NK-92 (cell line): Measurements from ENCODE around the gene CYP2W1.

ENCODE experiments used
- DNase-seq: peaks from one replicate; lab custom pipeline; 2025; ENCODE audit not compliant: unreplicated experiment; lab: John Stamatoyannopoulos, UW

CYP2W1 gene

DNA sequence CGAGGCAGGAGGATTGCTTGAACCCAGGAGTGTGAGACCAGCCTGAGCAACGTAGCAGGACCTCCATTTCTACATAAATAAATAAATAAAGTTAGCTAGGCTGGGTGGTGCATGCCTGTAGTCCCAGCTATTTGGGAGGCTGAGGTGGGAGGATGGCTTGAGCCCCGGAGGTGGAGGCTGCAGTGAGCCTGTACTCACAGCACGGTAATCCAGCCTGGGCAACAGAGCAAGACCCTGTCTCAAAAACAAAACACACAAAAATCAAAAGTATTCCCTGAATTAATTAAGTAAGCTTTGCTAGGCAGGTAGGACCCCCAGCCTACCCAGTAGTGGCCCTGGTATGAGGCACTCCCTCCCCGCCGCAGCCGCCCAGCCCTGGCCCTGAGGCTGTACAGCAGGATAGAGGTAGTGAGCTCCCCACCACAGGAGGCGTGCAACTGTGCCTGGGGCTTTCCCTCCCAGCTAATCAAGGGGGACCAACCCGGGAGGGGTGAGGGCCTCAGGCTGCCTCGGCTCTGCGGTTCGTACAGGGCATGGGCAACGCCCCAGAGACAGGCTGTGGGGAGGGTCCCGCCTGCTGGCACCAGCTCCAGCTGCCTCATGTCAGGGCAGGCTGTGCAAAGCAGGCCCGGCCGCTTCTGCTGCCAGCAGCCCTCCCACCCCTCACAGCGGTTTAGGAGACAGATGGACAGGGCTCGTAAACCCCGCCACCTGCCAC, 1.0 kb upstream of the CYP2W1 start:
- no peak for DNase-seq

DNA sequence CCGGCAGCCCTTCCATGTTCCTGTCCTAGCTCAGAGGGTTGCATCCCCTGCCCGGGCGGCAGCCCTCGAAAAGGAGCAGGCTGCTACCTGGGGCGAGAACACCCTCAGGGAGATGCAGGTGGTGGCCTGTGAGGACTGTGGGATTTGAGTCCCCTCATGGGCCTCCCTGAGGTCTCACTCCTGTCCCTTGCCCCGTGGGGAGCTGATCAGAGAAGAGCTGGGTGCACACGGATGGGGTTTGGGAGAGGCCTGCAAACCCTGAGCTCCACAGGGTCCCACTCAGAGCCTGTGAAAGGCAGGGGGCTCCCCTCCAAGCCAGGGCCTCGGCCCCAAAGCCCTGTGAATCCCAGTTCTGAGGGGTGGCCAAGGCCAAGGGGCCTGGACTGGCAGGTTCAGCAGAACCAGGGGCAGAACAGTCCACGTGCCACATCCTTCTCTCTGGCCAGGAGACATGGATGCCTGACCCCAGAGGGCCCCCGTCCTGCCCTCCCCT, 424 bp upstream of the CYP2W1 start:
- no peak for DNase-seq

DNA sequence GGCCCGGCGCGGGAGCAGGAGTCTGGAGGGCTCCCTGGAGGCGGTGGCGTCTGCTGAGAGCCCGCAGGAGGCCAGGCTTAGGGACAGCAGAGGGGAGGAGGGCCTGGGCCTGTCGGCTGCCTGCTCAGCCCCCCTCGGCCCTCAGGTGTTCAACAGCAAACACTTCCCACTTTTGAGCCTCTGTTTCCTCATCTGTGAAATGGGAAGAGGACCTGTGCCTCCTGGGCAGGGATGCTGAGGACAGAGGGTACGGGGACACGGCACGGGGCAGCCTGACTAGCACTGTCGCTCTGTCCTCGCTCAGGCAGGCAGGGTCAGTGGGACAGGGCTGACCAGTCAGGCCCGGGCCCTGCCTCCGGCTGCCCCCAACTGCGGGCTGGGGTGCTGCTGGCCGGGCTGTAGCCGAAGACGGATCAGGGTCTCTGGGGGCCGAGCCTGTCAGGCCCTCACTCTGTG, 663 bp downstream of the CYP2W1 start:
- DNase-seq = no peak

DNA sequence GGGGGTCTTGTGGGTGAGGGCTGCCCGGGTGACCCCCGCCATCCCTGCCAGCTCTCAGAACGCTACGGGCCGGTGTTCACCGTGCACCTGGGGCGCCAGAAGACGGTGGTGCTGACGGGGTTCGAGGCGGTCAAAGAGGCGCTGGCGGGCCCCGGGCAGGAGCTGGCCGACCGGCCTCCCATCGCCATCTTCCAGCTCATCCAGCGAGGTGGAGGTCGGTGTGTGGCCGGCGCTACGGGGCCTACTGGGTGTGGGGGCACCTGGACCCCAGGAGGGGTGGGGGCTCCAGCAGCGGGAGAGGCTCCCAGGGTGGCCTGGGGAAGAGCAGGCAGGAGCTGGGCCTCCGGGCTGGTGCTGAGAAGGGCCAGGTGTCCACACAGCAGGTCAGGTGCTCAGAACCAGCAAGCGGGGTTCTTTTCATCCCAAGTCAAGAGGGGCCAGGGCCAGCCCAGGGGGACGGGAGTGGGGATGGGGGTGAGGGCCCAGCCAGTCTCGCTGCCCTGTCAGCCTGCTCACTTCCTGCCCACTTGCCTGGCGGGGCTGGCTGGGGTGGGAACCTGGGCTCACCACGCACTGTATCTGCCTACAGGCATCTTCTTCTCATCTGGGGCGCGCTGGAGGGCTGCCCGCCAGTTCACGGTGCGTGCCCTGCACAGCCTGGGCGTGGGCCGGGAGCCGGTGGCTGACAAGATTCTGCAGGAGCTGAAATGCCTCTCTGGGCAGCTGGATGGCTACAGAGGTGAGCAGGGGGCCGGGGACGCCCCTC, 1.6 kb downstream of the CYP2W1 start:
- DNase-seq = no peak

DNA sequence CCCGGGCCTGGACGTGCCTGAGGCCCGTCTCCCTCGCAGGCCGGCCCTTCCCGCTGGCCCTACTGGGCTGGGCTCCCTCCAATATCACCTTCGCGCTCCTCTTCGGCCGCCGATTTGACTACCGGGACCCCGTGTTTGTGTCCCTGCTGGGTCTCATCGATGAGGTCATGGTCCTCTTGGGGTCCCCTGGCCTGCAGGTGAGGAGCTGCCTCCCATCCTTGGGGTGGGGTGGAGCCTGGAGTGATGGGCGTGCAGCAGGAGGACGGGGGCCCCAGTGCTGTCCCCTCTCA, 2.1 kb downstream of the CYP2W1 start:
- no peak for DNase-seq

DNA sequence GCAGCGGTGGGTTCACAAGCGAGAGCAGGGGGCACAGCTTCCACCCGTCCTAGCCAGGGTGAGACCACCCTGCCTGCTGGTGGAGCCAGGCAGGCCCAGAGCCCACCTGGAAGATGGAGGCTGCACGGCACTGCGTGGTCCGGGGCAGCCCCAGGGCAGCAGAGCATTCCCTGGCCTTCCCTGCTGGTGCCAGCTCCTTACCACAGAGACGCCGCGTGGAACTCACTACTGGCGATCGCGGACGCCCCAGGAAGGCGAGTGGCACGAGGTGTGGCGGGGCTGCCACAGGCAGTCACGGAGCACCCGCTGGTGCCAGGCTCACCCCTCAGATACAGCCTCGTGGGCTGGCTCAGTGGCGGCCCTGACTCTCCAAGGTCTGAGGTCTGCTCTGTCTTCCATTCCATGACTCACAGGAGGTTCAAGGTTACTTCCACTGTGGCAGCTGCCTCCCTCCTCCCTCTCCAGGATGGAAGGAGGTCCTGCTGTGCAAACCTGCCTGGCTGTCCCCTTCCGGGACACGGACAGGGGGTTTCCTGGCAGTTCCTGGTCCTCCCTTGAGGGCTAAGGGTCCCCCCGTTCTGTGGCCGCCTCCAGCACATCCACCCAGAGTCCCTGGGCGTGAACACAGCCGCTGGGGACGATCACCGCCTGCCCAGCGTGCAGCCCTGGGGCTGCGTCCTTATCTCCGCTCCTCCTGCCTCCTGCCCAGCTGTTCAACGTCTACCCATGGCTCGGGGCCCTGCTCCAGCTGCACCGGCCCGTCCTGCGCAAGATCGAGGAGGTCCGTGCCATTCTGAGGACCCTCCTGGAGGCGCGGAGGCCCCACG, 3.1 kb downstream of the CYP2W1 start:
- DNase-seq = no peak

DNA sequence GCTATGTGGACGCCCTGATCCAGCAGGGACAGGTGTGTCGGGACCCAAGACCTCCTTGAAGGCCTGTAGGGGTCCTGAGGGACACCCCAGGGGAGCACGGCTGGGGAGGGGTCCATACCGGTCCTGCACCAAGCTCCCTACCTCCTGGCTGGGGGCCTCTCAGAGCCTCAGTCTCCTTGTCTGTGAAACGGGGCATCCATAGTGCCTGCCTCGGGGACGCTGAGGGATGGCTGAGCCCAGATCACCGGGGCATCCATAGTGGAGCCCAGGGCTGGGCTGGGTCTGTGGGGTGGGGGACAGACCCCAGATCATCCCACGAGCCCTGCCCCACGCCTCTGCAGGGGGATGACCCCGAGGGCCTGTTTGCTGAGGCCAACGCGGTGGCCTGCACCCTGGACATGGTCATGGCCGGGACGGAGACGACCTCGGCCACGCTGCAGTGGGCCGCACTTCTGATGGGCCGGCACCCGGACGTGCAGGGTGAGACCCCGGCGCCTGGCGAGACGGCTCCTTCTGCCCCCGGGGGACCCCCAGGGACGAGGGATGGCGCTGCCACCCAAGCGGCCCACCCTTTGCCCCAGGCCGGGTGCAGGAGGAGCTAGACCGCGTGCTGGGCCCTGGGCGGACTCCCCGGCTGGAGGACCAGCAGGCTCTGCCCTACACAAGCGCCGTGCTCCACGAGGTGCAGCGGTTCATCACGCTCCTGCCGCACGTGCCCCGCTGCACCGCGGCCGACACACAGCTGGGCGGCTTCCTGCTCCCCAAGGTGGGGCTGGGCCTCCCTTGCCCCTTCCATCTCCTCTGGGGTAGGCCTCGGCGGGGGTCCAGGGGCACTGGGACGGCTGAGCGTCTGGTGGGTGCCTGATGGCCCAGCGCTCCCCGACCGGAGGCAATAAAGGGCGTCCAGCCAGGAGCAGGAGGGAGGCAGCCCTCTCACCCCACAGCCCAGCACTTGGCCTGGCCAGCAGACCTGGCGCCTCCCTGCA, 4.1 kb downstream of the CYP2W1 start:
- DNase-seq = no peak

DNA sequence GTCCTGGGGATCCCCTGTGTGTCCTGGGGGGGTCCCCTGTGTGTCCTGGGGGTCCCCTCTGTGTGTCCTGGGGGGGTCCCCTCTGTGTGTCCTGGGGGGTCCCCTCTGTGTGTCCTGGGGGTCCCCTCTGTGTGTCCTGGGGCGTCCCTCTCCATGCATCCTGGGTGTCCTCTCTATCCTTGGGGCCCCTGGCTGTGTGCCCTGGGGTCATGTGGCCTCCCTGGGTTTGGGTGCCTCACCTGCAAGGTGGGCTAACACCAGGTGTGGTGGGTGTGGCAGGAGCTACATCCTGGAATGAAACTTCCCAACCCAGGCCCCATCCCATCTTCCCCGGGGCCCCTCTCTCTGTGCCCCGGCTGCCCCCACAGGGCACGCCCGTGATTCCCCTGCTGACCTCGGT, 4.9 kb downstream of the CYP2W1 start:
- no peak for DNase-seq

DNA sequence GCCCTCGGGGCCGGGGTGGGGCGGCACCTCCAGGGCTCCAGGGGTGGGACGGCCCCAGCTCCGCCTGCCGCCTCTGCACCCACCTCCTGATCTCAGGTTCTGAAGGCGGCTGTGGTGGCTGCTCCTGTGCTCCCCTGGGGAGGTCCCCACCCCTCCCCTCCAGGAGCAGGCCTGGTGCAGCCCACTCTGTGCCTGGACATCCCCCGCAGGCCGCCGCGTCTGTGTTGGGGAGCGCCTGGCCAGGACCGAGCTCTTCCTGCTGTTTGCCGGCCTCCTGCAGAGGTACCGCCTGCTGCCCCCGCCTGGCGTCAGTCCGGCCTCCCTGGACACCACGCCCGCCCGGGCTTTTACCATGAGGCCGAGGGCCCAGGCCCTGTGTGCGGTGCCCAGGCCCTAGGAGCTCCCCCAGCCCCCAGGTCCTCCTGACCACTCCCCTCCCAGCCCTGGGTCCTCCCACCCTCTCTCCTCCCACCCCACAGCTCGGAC, 5.5 kb downstream of the CYP2W1 start:
- no peak for DNase-seq

DNA sequence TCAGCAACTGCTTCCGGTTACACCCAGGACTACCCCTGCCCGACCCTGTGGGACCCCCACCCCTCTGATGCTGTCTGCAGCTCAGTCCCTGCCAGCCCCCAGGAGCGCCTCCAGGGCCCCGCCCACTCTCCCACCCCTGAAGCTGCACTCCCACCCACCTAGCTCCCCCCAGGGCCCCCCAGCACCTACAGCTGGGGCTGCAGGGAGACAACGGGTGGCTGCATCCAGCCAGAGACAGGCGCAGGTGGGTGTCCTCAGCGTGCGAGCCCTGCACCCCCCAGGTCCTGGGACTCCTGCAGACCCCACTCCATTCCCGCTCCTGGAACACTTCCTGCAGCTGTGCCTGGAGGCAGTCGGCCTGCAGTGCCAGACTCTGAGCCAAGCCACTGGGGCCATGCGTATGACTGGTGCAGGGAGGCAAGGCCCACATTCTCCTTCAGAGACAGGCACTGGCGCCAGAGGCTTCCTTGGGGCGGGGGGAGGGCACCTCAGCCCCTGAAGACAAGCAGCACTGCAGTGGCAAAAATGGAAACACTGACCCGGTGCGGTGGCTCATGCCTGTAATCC, 6.1 kb downstream of the CYP2W1 start:
- DNase-seq = no peak

DNA sequence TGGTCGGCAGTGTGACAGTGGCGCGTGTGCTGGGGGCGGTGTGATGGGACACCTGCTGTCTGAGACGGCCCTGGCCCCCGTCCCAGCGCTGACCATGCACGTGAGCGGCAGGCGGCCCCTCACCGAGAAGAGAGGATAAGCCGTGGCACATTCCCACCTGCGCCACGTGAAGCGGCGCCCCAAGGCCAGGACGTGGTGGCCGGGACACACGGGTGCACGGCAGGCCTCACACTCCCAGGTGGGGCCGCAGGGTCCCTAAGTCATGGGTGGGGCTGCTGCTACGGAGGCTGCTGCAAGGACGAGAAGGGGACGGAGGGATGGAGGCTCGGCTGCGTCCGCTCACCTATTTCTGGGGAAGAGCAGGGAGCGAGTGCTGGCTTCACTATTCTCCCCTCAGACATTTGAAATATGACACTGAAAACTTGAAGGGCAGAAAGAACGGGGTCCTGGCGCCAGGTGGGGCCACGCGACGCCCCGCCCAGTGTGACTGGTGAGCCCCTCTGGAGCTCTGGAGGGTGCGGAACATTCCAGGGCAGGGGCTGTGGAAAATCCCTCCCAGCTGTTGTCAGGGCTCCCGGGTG, 7.5 kb downstream of the CYP2W1 start:
- no peak for DNase-seq

DNA sequence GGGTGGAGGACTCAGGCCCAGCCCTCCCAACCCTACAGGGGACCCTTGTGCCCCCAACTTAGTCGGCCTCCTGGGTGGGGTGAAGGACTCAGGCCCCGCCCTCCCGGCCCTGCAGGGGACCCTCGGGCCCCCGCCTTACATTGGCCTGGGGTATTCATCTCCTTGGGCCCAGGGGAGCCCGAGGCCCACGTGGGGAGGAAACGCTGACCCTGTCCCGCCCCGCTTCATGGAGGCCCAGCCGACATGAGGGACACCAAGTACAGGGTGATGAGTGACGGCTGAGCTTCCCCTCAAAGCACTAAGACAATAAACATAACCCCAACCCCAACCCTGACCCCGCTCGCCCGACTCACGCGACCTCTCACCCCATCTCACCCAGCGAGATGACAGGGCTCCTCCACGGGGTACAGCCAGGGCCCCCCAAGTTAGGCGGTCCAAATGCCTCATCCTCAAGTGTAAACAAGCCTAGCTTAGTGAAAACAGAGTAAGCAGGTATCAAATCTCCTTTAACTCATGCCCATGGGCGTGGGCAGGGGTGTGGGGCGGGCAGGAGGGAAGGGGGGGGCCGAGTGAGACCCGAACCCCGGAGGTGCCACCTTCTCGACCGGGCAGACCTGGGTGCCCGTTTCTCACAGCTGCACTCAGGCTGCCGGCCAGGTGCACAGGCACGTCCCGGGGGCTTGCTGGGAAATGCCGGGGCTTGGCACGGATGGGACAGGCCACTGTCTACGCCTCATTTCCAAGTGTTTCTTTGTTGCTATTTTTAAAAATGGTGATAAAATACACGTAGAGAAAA, 8.2 kb downstream of the CYP2W1 start:
- no peak for DNase-seq

DNA sequence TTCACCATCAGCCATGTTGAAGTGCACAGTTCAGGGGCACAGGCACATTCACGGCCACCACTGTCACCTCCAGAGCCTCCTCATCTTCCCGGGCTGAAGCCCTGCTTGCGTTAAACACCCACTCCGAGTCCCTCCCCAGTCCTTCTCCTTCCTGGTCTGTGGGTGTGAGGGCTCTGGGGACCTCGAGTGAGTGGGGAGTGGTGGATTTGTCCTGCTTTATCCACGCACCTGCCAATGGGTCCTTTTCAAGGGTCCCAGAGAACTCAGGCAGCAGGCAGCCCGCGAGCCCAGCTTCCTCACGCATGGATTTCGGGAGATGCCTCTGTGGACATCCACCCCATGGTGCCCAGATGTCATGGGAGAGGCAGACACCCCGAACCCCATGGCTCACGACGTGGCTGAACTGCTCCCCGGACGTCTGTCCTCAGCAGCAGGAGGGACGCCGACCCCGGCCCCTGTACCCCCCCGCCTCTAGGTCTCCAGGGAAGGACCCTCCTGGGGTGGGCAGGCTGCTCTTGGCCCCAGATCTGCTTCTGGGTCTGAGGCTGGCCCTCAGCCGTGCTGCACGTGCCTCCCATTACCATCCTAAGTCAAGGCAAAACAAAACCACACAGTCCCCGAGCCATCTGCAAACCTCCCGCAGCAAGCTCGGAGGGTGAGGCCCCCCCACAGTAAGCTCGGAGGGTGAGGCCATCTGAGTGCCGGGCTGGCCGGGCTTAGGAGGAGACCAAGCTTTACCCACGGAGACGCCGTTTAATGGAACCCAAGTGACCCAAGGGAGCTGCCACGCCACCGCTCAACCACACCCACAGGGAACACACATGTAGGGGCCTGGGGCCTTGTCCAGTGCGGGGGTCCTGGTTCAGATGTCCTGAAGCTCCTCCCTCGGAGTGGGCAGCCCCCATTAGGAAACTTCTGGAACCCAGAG, 9.0 kb downstream of the CYP2W1 start:
- DNase-seq = no peak

DNA sequence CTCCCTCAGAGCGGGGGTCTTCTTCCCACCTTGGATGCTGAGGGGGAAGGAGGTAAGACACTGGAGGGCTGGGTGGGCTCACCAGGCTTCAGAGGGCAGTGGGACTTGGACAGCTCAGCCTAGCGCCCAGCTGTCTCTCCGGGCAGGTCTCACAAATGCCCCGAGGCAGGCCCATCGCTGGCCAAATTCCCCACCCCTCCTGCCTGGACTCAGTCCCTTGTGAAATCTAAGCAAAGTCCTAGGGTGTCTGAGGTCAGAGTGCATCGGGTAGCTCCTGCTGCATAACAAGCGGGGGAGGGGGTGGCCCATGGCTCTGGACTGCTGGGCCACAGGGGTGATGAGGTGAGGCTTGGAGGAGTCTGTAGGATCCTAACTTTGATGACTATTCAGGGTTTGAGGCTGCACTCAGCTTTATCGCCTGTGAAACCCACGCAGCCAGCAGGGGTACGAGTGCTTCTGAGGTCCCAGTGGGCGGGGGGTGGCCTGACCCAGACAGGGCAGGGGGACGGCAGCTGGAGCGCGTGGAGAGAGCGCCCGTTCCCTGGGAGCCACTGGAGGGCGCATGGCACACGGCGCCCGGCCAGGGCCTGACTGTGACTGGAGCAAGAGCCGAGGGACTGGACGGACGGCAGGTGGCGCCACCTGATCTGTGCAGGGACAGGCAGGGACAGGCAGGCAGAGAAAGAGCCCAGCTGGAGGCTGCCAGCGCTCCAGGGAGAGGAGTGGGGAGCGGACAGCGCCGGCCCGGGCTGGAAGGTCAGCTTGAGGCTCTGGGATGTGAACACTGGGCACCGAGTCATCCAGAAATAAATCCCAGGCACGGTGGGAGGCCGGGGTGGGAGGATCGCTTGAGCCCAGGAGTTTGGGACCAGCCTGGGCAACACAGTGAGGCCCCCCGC, 10.0 kb downstream of the CYP2W1 start:
- peak; percentile 39 for DNase-seq

DNA sequence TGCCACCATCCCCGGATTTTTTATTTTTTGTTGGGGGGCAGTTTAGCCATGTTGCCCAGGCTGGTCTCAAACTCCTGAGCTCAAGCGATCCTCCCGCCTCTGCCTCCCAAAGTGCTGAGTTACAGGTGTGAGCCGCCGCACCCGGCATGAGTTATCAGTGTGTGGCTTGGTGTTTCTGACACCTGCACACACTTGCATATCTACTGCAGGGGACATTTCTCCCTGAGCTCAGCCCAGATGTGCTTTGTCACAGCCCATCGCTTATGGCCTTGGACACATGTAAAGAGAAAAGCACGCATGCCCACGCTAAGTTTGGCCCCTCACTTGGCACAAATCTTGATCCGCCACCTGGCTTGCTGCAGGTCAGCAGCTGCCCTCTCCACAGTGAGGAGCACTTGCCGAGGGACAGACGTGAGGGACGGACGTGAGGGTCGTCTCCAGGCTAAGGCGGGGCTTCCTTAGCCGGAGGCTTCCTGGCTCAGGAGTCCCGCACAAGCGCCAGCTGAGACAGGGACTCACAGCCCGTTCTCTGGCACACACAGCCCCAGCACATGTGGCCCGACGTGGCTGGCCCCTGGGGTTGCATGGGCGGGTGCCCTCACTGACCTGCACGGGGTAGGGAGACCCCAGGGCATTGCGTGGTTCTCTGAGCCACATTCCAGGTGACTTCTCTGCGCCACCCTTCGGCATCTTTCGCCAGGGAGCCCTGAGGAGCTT, 11.8 kb downstream of the CYP2W1 start:
- no peak for DNase-seq

DNA sequence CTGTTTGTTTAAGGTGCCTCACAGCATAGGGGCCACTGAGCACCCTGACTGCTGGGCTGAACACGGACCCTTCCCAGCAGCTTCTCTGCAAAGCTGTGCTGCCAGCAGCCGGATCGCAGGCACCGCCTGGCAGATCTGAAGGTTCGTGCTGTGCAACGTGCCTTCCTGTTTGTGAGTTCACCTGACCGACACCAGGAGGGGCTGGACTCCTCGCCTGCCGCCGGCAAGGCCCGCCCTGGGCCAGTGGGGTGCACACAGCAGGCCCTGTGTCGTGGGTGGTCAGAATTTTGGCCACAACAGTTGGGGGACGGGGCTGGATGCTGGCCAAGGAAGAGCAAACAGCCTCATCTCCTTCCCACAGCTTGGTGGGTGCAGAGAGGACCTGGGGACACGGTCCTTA, 12.6 kb downstream of the CYP2W1 start:
- no peak for DNase-seq
